ENCODE measurements around the gene PDHX.
"Not testable (repeated sequence)": the region's sequence is repeated elsewhere in the genome, so short reads cannot be mapped to it uniquely, and the experiment has no call there.

Gene PDHX

GRCh38 chr11:35021589-35021988 is 105.2 kb downstream of the PDHX start:
- Histone ChIP-seq H3K4me2 (ENCODE audit: insufficient read depth, low read length) (no peak overlapping the region), H3K9me3 (ENCODE audit: insufficient read depth, low read length, severe bottlenecking) (no peaks in the 10 kb centered on the region), H3K4me1 (ENCODE audit: insufficient read depth, low read length) (no peaks in the 10 kb centered on the region), H3K27ac (ENCODE audit: low read length) (no peak overlapping the region), H3K79me2 (ENCODE audit: insufficient read depth, low read length) (no peaks in the 10 kb centered on the region), H3K36me3 (ENCODE audit: insufficient read depth, low read length) (no peaks in the 10 kb centered on the region), H4K20me1 (ENCODE audit: insufficient read depth, low read length) (no peaks in the 10 kb centered on the region), H2AFZ (ENCODE audit: low read depth, low read length) (no peak overlapping the region), H3K27me3 (ENCODE audit: insufficient read depth, low read length, poor library complexity) (no peaks in the 10 kb centered on the region), H3K9ac (ENCODE audit: low read depth, low read length) (no peak overlapping the region), H3K4me3 (ENCODE audit: low read depth in 1 of 2, low read length in 2 of 2) (no peak overlapping the region)
- TF ChIP-seq EZH2 (IDR thresholded peaks at IDR 0.05; ENCODE audit: borderline replicate concordance, low read depth, low read length, severe bottlenecking): no peak
- ATAC-seq (ENCODE audit: insufficient read depth, low read depth): no peak
- no peak for DNase-seq

DNA sequence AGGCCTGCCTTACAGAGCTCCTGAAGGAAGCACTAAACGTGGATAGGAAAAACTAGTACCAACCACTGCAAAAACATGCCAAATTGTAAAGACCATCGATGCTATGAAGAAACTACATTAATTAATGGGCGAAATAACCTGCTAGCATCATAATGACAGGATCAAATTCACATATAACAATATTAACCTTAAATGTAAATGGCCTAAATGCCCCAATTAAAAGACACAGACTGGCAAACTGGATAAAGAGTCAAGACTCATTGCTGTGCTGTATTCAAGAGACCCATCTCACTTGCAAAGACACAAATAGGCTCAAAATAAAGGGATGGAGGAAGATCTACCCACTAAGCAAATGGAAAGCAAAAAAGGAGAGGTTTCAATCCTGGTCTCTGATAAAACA is 107.5 kb downstream of the PDHX start:
- not testable (repeated sequence) for H3K36me3 ChIP-seq (ENCODE audit: insufficient read depth, low read length); H3K27me3 ChIP-seq (ENCODE audit: insufficient read depth, low read length, poor library complexity); H4K20me1 ChIP-seq (ENCODE audit: insufficient read depth, low read length); H3K9me3 ChIP-seq (ENCODE audit: insufficient read depth, low read length, severe bottlenecking); H3K4me1 ChIP-seq (ENCODE audit: insufficient read depth, low read length); H3K9ac ChIP-seq (ENCODE audit: low read depth, low read length); H3K79me2 ChIP-seq (ENCODE audit: insufficient read depth, low read length); ATAC-seq (ENCODE audit: insufficient read depth, low read depth); H3K27ac ChIP-seq (ENCODE audit: low read length); H2AFZ ChIP-seq (ENCODE audit: low read depth, low read length); DNase-seq; H3K4me2 ChIP-seq (ENCODE audit: insufficient read depth, low read length); H3K4me3 ChIP-seq (ENCODE audit: low read depth in 1 of 2, low read length in 2 of 2)

DNA sequence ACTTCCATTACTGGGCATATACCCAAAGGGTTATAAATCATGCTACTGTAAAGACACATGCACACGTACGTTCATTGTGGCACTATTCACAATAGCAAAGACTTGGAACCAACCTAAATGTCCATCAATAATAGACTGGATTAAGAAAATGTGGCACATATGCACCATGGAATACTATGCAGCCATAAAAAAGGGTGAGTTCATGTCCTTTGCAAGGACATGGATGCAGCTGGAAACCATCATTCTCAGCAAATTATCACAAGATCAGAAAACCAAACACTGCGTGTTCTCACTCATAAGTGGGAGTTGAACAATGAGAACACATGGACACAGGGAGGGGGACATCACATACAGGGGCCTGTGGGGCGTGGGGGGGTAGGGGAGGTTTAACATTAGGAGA is 111.6 kb downstream of the PDHX start:
- not testable (repeated sequence) for H3K27me3 ChIP-seq (ENCODE audit: insufficient read depth, low read length, poor library complexity); H3K4me2 ChIP-seq (ENCODE audit: insufficient read depth, low read length); H3K9ac ChIP-seq (ENCODE audit: low read depth, low read length); H3K4me3 ChIP-seq (ENCODE audit: low read depth in 1 of 2, low read length in 2 of 2); ATAC-seq (ENCODE audit: insufficient read depth, low read depth); H3K9me3 ChIP-seq (ENCODE audit: insufficient read depth, low read length, severe bottlenecking); H4K20me1 ChIP-seq (ENCODE audit: insufficient read depth, low read length); H3K79me2 ChIP-seq (ENCODE audit: insufficient read depth, low read length); H3K36me3 ChIP-seq (ENCODE audit: insufficient read depth, low read length); DNase-seq; H2AFZ ChIP-seq (ENCODE audit: low read depth, low read length); H3K27ac ChIP-seq (ENCODE audit: low read length); H3K4me1 ChIP-seq (ENCODE audit: insufficient read depth, low read length)

- Histone ChIP-seq H3K27me3 (ENCODE audit: insufficient read depth, low read length, poor library complexity) (no peaks in the 10 kb centered on the region), H3K4me3 (ENCODE audit: low read depth in 1 of 2, low read length in 2 of 2) (no peak overlapping the region), H3K36me3 (ENCODE audit: insufficient read depth, low read length) (no peaks in the 10 kb centered on the region), H3K9ac (ENCODE audit: low read depth, low read length) (no peak overlapping the region), H3K4me1 (ENCODE audit: insufficient read depth, low read length) (no peaks in the 10 kb centered on the region), H3K79me2 (ENCODE audit: insufficient read depth, low read length) (no peaks in the 10 kb centered on the region), H3K4me2 (ENCODE audit: insufficient read depth, low read length) (no peak overlapping the region), H2AFZ (ENCODE audit: low read depth, low read length) (no peak overlapping the region), H3K9me3 (ENCODE audit: insufficient read depth, low read length, severe bottlenecking) (no peaks in the 10 kb centered on the region), H3K27ac (ENCODE audit: low read length) (no peak overlapping the region), H4K20me1 (ENCODE audit: insufficient read depth, low read length) (no peaks in the 10 kb centered on the region)
- TF ChIP-seq, protein P1, sequence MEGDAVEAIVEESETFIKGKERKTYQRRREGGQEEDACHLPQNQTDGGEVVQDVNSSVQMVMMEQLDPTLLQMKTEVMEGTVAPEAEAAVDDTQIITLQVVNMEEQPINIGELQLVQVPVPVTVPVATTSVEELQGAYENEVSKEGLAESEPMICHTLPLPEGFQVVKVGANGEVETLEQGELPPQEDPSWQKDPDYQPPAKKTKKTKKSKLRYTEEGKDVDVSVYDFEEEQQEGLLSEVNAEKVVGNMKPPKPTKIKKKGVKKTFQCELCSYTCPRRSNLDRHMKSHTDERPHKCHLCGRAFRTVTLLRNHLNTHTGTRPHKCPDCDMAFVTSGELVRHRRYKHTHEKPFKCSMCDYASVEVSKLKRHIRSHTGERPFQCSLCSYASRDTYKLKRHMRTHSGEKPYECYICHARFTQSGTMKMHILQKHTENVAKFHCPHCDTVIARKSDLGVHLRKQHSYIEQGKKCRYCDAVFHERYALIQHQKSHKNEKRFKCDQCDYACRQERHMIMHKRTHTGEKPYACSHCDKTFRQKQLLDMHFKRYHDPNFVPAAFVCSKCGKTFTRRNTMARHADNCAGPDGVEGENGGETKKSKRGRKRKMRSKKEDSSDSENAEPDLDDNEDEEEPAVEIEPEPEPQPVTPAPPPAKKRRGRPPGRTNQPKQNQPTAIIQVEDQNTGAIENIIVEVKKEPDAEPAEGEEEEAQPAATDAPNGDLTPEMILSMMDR (IDR thresholded peaks at IDR 0.05; ENCODE audit: borderline replicate concordance, extremely low read depth, low read length, poor library complexity, severe bottlenecking): no peak
- no peak for TF ChIP-seq EZH2 (IDR thresholded peaks at IDR 0.05; ENCODE audit: borderline replicate concordance, low read depth, low read length, severe bottlenecking)
- DNase-seq: no peak
- no peak for ATAC-seq (ENCODE audit: insufficient read depth, low read depth)
Measured at GRCh38 chr11:35029979-35030682, 113.7 kb downstream of the PDHX start.

DNA sequence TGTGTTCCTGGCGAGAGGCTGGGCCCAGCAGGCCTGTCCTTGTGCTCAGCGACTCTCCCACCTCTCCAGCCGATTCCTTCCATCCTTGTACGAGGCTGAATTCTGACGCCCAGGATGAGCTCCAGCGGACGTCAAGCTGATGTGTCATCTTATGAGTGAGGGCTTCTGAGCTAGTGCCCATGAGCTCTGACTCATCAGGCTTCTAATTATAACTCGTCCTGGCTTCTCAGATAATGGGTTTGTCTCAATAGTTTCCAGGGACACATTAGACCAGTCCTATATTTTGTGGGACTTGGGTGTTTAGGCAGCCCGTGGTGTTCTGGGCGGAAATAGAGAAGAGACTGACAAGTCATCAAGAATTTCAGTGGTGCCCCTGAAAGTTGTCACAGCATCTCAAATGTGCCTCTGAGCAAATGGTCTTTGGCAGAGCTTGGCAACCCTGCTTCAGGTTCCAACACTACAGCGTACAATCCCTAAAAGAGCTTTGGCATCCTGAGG is 114.3 kb downstream of the PDHX start:
- ATAC-seq (ENCODE audit: insufficient read depth, low read depth): no peak
- no peaks in the 10 kb centered on the region for H3K9me3 ChIP-seq (ENCODE audit: insufficient read depth, low read length, severe bottlenecking)
- no peak for DNase-seq
- H3K36me3 ChIP-seq (ENCODE audit: insufficient read depth, low read length): no peaks in the 10 kb centered on the region
- H3K4me3 ChIP-seq (ENCODE audit: low read depth in 1 of 2, low read length in 2 of 2): no peak overlapping the region
- H3K4me1 ChIP-seq (ENCODE audit: insufficient read depth, low read length): peaks cover 4% of the 10 kb centered on the region
- no peaks in the 10 kb centered on the region for H3K79me2 ChIP-seq (ENCODE audit: insufficient read depth, low read length)
- H3K27me3 ChIP-seq (ENCODE audit: insufficient read depth, low read length, poor library complexity): no peaks in the 10 kb centered on the region
- no peak overlapping the region for H3K27ac ChIP-seq (ENCODE audit: low read length)
- TF ChIP-seq EZH2 (IDR thresholded peaks at IDR 0.05; ENCODE audit: borderline replicate concordance, low read depth, low read length, severe bottlenecking): no peak
- TF ChIP-seq, protein P1 (IDR thresholded peaks at IDR 0.05; ENCODE audit: borderline replicate concordance, extremely low read depth, low read length, poor library complexity, severe bottlenecking): no peak
- no peak overlapping the region for H2AFZ ChIP-seq (ENCODE audit: low read depth, low read length)
- H4K20me1 ChIP-seq (ENCODE audit: insufficient read depth, low read length): no peaks in the 10 kb centered on the region
- no peak overlapping the region for H3K9ac ChIP-seq (ENCODE audit: low read depth, low read length)
- no peak overlapping the region for H3K4me2 ChIP-seq (ENCODE audit: insufficient read depth, low read length)

Measured in DND-41 (cell line).